ENCODE results near the gene ELF4.

Gene ELF4

GRCh38 chrX:130111220-130112154, 1.2 kb upstream of the ELF4 start:
- DNase-seq, result no peak

GRCh38 chrX:130109429-130110378, 593 bp downstream of the ELF4 start:
- DNase-seq, result no peak

GRCh38 chrX:130108647-130109428, 1.5 kb downstream of the ELF4 start:
- peak; percentile 51 to 64 for DNase-seq

GRCh38 chrX:130106071-130106470, 4.2 kb downstream of the ELF4 start:
- DNase-seq, result no peak

GRCh38 chrX:130105244-130105643, 5.1 kb downstream of the ELF4 start:
- DNase-seq, result no peak

- no peak for DNase-seq
Measured at GRCh38 chrX:130103605-130104004, 6.7 kb downstream of the ELF4 start.

GRCh38 chrX:130100180-130100579, 10.1 kb downstream of the ELF4 start:
- DNase-seq, result no peak

- DNase-seq, result no peak
Measured at GRCh38 chrX:130098210-130098552, 12.1 kb downstream of the ELF4 start.

GRCh38 chrX:130097507-130098209, 12.6 kb downstream of the ELF4 start:
- DNase-seq, result no peak

- DNase-seq, result no peak
Measured at GRCh38 chrX:130095249-130096030, 14.9 kb downstream of the ELF4 start.

GRCh38 chrX:130094696-130095095, 15.6 kb downstream of the ELF4 start:
- no peak for DNase-seq

GRCh38 chrX:130093271-130093670, 17.0 kb downstream of the ELF4 start:
- no peak for DNase-seq

GRCh38 chrX:130091980-130092522, 18.2 kb downstream of the ELF4 start:
- peak; percentile 57 to 75 for DNase-seq

GRCh38 chrX:130090364-130090763, 19.9 kb downstream of the ELF4 start:
- DNase-seq, result no peak

- peak; percentile 63 to 71 for DNase-seq
Measured at GRCh38 chrX:130086447-130087206, 23.7 kb downstream of the ELF4 start.

GRCh38 chrX:130085551-130086446, 24.5 kb downstream of the ELF4 start:
- peak in 1 of 2 donors; percentile 59 for DNase-seq

GRCh38 chrX:130084631-130085237, 25.6 kb downstream of the ELF4 start:
- peak; percentile 41 to 65 for DNase-seq

GRCh38 chrX:130083656-130084382, 26.5 kb downstream of the ELF4 start:
- peak; percentile 45 to 47 for DNase-seq
